Endothelial cell of umbilical vein (primary cell): ENCODE measurements around the gene TAOK2. TPM values are rescaled to one million over a fixed set of nuclear protein-coding genes. Genes with fewer than 3 reads are reported as not detected.

Experiments used
- BruUV-seq: library from RNA; stranded (reverse); fragments of 400-500 nt; replicated peaks from 2 replicates; lab custom pipeline; 2021; lab: Mats Ljungman, UMichigan
- CTCF ChIA-PET: fragments of 300-600, 350-600 bp; sonication (Branson Sonifier 250); formaldehyde crosslinking; loops from one replicate; lab custom pipeline; 2021; ENCODE audit warnings: antibody characterized with exemption, inconsistent platforms; lab: Charles Lee
- POLR2A ChIA-PET: fragments of 300-600, 350-600 bp; sonication (Branson Sonifier 250); formaldehyde crosslinking; loops from one replicate; lab custom pipeline; 2021; ENCODE audit warnings: antibody characterized with exemption, inconsistent platforms; lab: Charles Lee
- DNase-seq: peaks from one replicate; pipeline ENCODE4 v3.0.0-alpha.2; 2011; ENCODE audit warnings: low read depth, low spot score
- FAIRE-seq: peaks from 2 replicates; lab custom pipeline; 2011; peaks lifted over from hg19 to GRCh38; lab: Jason Lieb, UNC
- H2AFZ ChIP-seq: 2 replicates; pipeline ENCODE4 v1.6.0; 2012; ENCODE audit warnings: low read depth, low read length, control low read depth, inconsistent platforms
- H3K27ac ChIP-seq: 2 replicates; pipeline ENCODE4 v1.5.1; 2011; ENCODE audit warnings: low read depth, mild to moderate bottlenecking, control low read depth, low read length, moderate library complexity; ENCODE audit not compliant: insufficient read depth
- H3K27me3 ChIP-seq, 2 experiments: 2 replicates each; pipeline versions ENCODE4 v1.6.0 to v1.6.1; 2011; ENCODE audit warnings: low read length in 2 of 2, mixed read lengths in 1 of 2; ENCODE audit not compliant: control insufficient read depth in 2 of 2, insufficient read depth in 2 of 2
- H3K36me3 ChIP-seq, 2 experiments: 2 replicates in 1 of 2; 3 replicates in 1 of 2; pipeline ENCODE4 v1.5.1; 2011; ENCODE audit warnings: low read length in 2 of 2, mild to moderate bottlenecking in 1 of 2, moderate library complexity in 1 of 2; ENCODE audit not compliant: control insufficient read depth in 2 of 2, insufficient read depth in 2 of 2; ENCODE audit errors: extremely low read depth in 1 of 2
- H3K4me1 ChIP-seq: 3 replicates; pipeline ENCODE4 v1.5.1; 2011; ENCODE audit warnings: mild to moderate bottlenecking, low read length; ENCODE audit not compliant: control insufficient read depth, insufficient read depth; ENCODE audit errors: extremely low read depth
- H3K4me2 ChIP-seq: 2 replicates; pipeline ENCODE4 v1.6.1; 2011; ENCODE audit warnings: low read length, control low read depth, mixed read lengths; ENCODE audit not compliant: insufficient read depth
- H3K4me3 ChIP-seq, 3 experiments: fragments of 200-600 bp in 1 of 3; sonication (generic), shearing (Covaris generic) in 1 of 3; replicated peaks in 1 of 3; 2 replicates each; pipeline ENCODE4 v1.5.1; 2011 to 2016; ENCODE audit warnings: control low read depth in 3 of 3, low read length in 3 of 3, mild to moderate bottlenecking in 2 of 3, inconsistent platforms in 1 of 3, low read depth in 1 of 3, moderate library complexity in 1 of 3; ENCODE audit not compliant: insufficient read depth in 1 of 3
- H3K79me2 ChIP-seq: 2 replicates; pipeline ENCODE4 v1.6.0; 2012; ENCODE audit warnings: low read length, inconsistent platforms; ENCODE audit not compliant: control insufficient read depth, insufficient read depth
- H3K9ac ChIP-seq: replicated peaks from 2 replicates; pipeline ENCODE3; 2011; ENCODE audit warnings: low read length, control low read depth; ENCODE audit not compliant: insufficient read depth; ENCODE audit errors: extremely low read depth
- H3K9me1 ChIP-seq: replicated peaks from 3 replicates; pipeline ENCODE4 v1.6.0; 2011; ENCODE audit warnings: mild to moderate bottlenecking, low read length; ENCODE audit not compliant: control insufficient read depth, insufficient read depth; ENCODE audit errors: extremely low read depth
- H3K9me3 ChIP-seq: replicated peaks from 2 replicates; pipeline ENCODE4 v1.5.1; 2012; ENCODE audit warnings: low read length, inconsistent platforms; ENCODE audit not compliant: control insufficient read depth, insufficient read depth
- H4K20me1 ChIP-seq: replicated peaks from 2 replicates; pipeline ENCODE3; 2011; ENCODE audit warnings: mild to moderate bottlenecking, low read length; ENCODE audit not compliant: control insufficient read depth, insufficient read depth; ENCODE audit errors: extremely low read depth
- CTCF ChIP-seq, 2 donors: IDR thresholded peaks; 1 replicate in 1 of 2; 2 replicates in 1 of 2; pipeline ENCODE4 v1.5.1; 2011; ENCODE audit warnings: low read length in 2 of 2, mild to moderate bottlenecking in 2 of 2, moderate library complexity in 2 of 2, control low read depth in 1 of 2, inconsistent platforms in 1 of 2, low read depth in 1 of 2; ENCODE audit not compliant: insufficient read depth in 1 of 2; ENCODE audit errors: extremely low read depth in 1 of 2
- EZH2 ChIP-seq: IDR thresholded peaks from 2 replicates; pipeline ENCODE4 v1.6.1; 2012; ENCODE audit warnings: borderline replicate concordance, low read depth, mild to moderate bottlenecking, moderate library complexity, low read length, inconsistent platforms; ENCODE audit not compliant: severe bottlenecking
- GATA2 ChIP-seq: IDR thresholded peaks from 2 replicates; pipeline ENCODE4 v1.7.0; 2011; ENCODE audit warnings: low read depth, mild to moderate bottlenecking, moderate library complexity, mixed read lengths, low read length; ENCODE audit not compliant: insufficient read length, insufficient read depth
- JUN ChIP-seq: IDR thresholded peaks from 2 replicates; pipeline ENCODE4 v1.6.1; 2011; ENCODE audit warnings: borderline replicate concordance, low read depth; ENCODE audit not compliant: insufficient read length, insufficient read depth
- MAX ChIP-seq: IDR thresholded peaks from 2 replicates; pipeline ENCODE4 v1.6.1; 2011; ENCODE audit not compliant: insufficient read depth, insufficient read length
- MYC ChIP-seq: IDR thresholded peaks from one replicate; pipeline ENCODE4 v1.6.1; 2011; ENCODE audit warnings: mild to moderate bottlenecking, low read depth, low read length
- POLR2A ChIP-seq: IDR thresholded peaks from 2 replicates; pipeline ENCODE4 v1.6.1; 2012; ENCODE audit warnings: low read depth, mild to moderate bottlenecking, control low read depth, low read length
- POLR2AphosphoS5 ChIP-seq: IDR thresholded peaks from 2 replicates; pipeline ENCODE4 v1.6.1; 2012; ENCODE audit warnings: low read depth, mild to moderate bottlenecking, control low read depth, low read length, moderate library complexity; ENCODE audit not compliant: insufficient read depth
- dilution Hi-C: fragments of 300-500 bp; cut with MboI; formaldehyde crosslinking; loops from one replicate; pipeline ENCODE4 v1.15.0; 2019; ENCODE audit warnings: low sequenced_read_pairs; ENCODE audit not compliant: extremely low pct_ligation_motif_present
- intact Hi-C: fragments of 100-400 bp; cut with micrococcal nuclease; formaldehyde crosslinking; loops from one replicate; pipeline ENCODE4 v1.10.0; 2022
- polyA plus RNA-seq, 4 experiments: library from polyadenylated mRNA; depleted of rRNA in 3 of 4; stranded (reverse) in 3 of 4; unstranded in 1 of 4; fragments of >200 nt; gene quantifications; 2 replicates each; pipeline versions ENCODE4 v1.2.1 to v1.2.3, GENCODE V29; 2011 to 2012; ENCODE audit warnings: missing spikeins in 1 of 4
- total RNA-seq: library from RNA; stranded (reverse); gene quantifications from 2 replicates; pipeline ENCODE4 v1.2.3, GENCODE V29; 2021

TAOK2 gene
- total and polyA plus RNA-seq, 2 donors (not counting 3 experiments of a cell fraction or from before 2014, with no cell fraction given): 52.8 to 114 TPM

- CTCF ChIA-PET: no interaction called here
Observed at GRCh38 chr16:29999605-30000004, 25.9 kb downstream of the TAOK2 start.

More at GRCh38 chr16:29999605-30000004, 25.9 kb downstream of the TAOK2 start:
- H4K20me1 ChIP-seq: no peaks in the 10 kb centered on the region
- no peak overlapping the region for H2AFZ ChIP-seq
- H3K4me1 ChIP-seq: peaks cover 15% of the 10 kb centered on the region
- dilution Hi-C loops: loop anchor here (10.0 kb wide), 1 partner anchor 195 kb away; the partner anchor contains the start of gene MAZ
- intact Hi-C loops: no loop called here
- no peak overlapping the region for H3K4me2 ChIP-seq
- TF ChIP-seq POLR2A (no peak), EZH2 (no peak), JUN (no peak), GATA2 (no peak), MAX (no peak), POLR2AphosphoS5 (no peak), CTCF (IDR thresholded peaks at IDR 0.05; ENCODE audit: extremely low read depth in 1 of 2, insufficient read depth in 1 of 2, low read depth in 1 of 2, low read length in 2 of 2) (no peak), MYC (no peak)
- H3K9me3 ChIP-seq: no peaks in the 10 kb centered on the region
- H3K79me2 ChIP-seq: peaks cover 7% of the 10 kb centered on the region
- no peaks in the 10 kb centered on the region for H3K9me1 ChIP-seq
- peaks cover 0 to 7% of the 10 kb centered on the region in 2 experiments for H3K36me3 ChIP-seq
- DNase-seq: no peak
- H3K9ac ChIP-seq: no peak overlapping the region
- H3K4me3 ChIP-seq: no peak overlapping the region
- H3K27me3 ChIP-seq: no peaks in the 10 kb centered on the region
- H3K27ac ChIP-seq: no peak overlapping the region
- no TSS peak for BruUV-seq
- FAIRE-seq: no peak
- POLR2A ChIA-PET: no interaction called here
